DOHH2 (cell line): ENCODE measurements around the gene STOML2.

Source experiments
- H3F3A ChIP-seq: fragments of 200-600 bp; sonication (generic), shearing (Covaris generic); 2 replicates; pipeline ENCODE4 v1.6.0; 2016; ENCODE audit warnings: antibody characterized with exemption, mild to moderate bottlenecking; ENCODE audit not compliant: control insufficient read depth, insufficient read depth
- H3K27ac ChIP-seq: fragments of 200-600 bp; sonication (generic); 2 replicates; pipeline ENCODE4 v1.5.1; 2014; ENCODE audit warnings: low read depth, mild to moderate bottlenecking, low read length, moderate library complexity
- H3K27me3 ChIP-seq: fragments of 200-600 bp; sonication (generic); 2 replicates; pipeline ENCODE4 v1.6.1; 2014; ENCODE audit warnings: mild to moderate bottlenecking, low read length, mixed read lengths; ENCODE audit not compliant: control insufficient read depth
- H3K36me3 ChIP-seq: fragments of 200-600 bp; sonication (generic); 2 replicates; pipeline ENCODE4 v1.6.1; 2014; ENCODE audit warnings: mild to moderate bottlenecking, low read length, moderate library complexity, mixed read lengths; ENCODE audit not compliant: control insufficient read depth
- H3K4me1 ChIP-seq: fragments of 200-600 bp; sonication (generic); 2 replicates; pipeline ENCODE4 v1.6.1; 2014; ENCODE audit warnings: mild to moderate bottlenecking, low read length, mixed read lengths; ENCODE audit not compliant: control insufficient read depth
- H3K4me2 ChIP-seq: fragments of 200-600 bp; sonication (generic); 2 replicates; pipeline ENCODE4 v1.6.0; 2014; ENCODE audit warnings: mild to moderate bottlenecking, low read length, moderate library complexity
- H3K4me3 ChIP-seq: fragments of 200-600 bp; sonication (generic); 2 replicates; pipeline ENCODE4 v1.5.1; 2014; ENCODE audit warnings: mild to moderate bottlenecking, low read length, mixed read lengths
- H3K79me2 ChIP-seq: fragments of 200-600 bp; sonication (generic); 2 replicates; pipeline ENCODE4 v1.6.1; 2014; ENCODE audit warnings: mild to moderate bottlenecking, low read length, mixed read lengths; ENCODE audit not compliant: control insufficient read depth
- H3K9me2 ChIP-seq: fragments of 200-600 bp; sonication (generic); replicated peaks from 2 replicates; pipeline ENCODE4 v1.6.1; 2014; ENCODE audit warnings: mild to moderate bottlenecking, low read length, mixed read lengths; ENCODE audit not compliant: control insufficient read depth
- H3K9me3 ChIP-seq: fragments of 200-600 bp; sonication (generic); 2 replicates; pipeline ENCODE4 v1.6.1; 2014; ENCODE audit warnings: antibody characterized with exemption, low read length, mixed read lengths; ENCODE audit not compliant: control insufficient read depth, insufficient read depth
- H4K20me1 ChIP-seq: fragments of 200-600 bp; sonication (generic); 2 replicates; pipeline ENCODE4 v1.6.0; 2014; ENCODE audit warnings: low read depth, mild to moderate bottlenecking, antibody characterized with exemption, low read length, moderate library complexity; ENCODE audit not compliant: control insufficient read depth, insufficient read depth
- EZH2phosphoT487 ChIP-seq: fragments of 200-600 bp; sonication (generic); IDR thresholded peaks from 2 replicates; pipeline ENCODE4 v1.6.1; 2017; ENCODE audit warnings: borderline replicate concordance, mild to moderate bottlenecking, antibody characterized with exemption, low read length, moderate library complexity, mixed read lengths
- TF ChIP-seq, protein P1 (sequence below): fragments of 200-600 bp; sonication (generic); IDR thresholded peaks from one replicate; pipeline ENCODE4 v1.5.1; 2014; ENCODE audit warnings: antibody characterized with exemption, mild to moderate bottlenecking, low read depth, low read length; ENCODE audit not compliant: poor library complexity, severe bottlenecking

The STOML2 gene

DNA sequence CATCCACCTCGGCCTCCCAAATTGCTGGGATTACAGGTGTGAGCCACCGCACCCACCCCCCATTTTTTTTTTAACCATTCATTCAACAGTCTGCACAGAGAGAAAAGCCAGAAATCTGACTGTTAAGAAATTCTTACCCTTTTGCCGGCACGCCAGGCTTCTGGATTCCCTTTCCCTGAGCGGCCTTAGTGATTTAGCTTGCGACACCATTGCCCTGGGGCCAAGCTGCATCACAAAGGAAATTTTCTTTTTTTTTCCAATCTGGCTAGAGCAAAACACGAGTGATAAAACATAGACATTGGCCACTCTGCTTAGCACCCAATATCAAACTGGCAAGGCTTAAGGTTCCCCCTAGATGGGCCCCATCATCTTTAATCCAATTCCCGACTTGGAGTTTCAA lies 33.9 kb upstream of the STOML2 start:
- Histone ChIP-seq H4K20me1 (no peaks in the 10 kb centered on the region), H3K36me3 (no peaks in the 10 kb centered on the region), H3K4me2 (no peak overlapping the region), H3K9me2 (no peaks in the 10 kb centered on the region), H3K27ac (no peak overlapping the region), H3K27me3 (no peaks in the 10 kb centered on the region), H3K4me3 (no peak overlapping the region), H3K9me3 (peaks cover 10% of the 10 kb centered on the region), H3F3A (no peaks in the 10 kb centered on the region), H3K79me2 (no peaks in the 10 kb centered on the region), H3K4me1 (no peaks in the 10 kb centered on the region)
- no peak for TF ChIP-seq EZH2phosphoT487
- TF ChIP-seq, protein P1, sequence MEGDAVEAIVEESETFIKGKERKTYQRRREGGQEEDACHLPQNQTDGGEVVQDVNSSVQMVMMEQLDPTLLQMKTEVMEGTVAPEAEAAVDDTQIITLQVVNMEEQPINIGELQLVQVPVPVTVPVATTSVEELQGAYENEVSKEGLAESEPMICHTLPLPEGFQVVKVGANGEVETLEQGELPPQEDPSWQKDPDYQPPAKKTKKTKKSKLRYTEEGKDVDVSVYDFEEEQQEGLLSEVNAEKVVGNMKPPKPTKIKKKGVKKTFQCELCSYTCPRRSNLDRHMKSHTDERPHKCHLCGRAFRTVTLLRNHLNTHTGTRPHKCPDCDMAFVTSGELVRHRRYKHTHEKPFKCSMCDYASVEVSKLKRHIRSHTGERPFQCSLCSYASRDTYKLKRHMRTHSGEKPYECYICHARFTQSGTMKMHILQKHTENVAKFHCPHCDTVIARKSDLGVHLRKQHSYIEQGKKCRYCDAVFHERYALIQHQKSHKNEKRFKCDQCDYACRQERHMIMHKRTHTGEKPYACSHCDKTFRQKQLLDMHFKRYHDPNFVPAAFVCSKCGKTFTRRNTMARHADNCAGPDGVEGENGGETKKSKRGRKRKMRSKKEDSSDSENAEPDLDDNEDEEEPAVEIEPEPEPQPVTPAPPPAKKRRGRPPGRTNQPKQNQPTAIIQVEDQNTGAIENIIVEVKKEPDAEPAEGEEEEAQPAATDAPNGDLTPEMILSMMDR = no peak

DNA sequence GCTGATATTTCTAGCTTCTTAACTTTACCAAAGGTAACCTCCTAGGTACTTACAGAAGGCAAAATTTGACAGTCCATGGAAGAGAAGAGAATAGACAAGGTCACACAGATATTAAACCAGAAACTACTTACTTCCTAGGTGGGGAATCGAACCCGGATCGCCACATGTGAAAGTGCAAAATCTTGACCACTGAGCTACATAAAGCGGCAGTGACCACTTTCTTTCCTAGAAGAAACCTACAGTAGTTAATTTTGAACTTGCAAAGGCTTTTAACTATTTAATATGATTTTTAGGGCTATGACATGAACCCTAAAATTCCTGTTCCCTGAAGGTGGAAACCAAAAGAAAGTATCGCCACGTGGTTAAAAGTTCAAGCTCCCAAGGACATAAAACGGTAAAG lies 33.1 kb upstream of the STOML2 start:
- no peaks in the 10 kb centered on the region for H3K27me3 ChIP-seq
- no peak overlapping the region for H3K27ac ChIP-seq
- H3K9me2 ChIP-seq = no peaks in the 10 kb centered on the region
- H4K20me1 ChIP-seq = no peaks in the 10 kb centered on the region
- H3K4me3 ChIP-seq = no peak overlapping the region
- 0 out of 2 replicates have a peak, but pooled peaks cover 1% of the 10 kb centered on the region for H3K9me3 ChIP-seq
- H3F3A ChIP-seq = no peaks in the 10 kb centered on the region
- H3K4me1 ChIP-seq = no peaks in the 10 kb centered on the region
- H3K4me2 ChIP-seq = no peak overlapping the region
- TF ChIP-seq EZH2phosphoT487 = no peak
- TF ChIP-seq, protein P1 = no peak
- no peaks in the 10 kb centered on the region for H3K79me2 ChIP-seq
- H3K36me3 ChIP-seq = no peaks in the 10 kb centered on the region

- H4K20me1 ChIP-seq = no peaks in the 10 kb centered on the region
- H3F3A ChIP-seq = no peaks in the 10 kb centered on the region
- no peaks in the 10 kb centered on the region for H3K9me2 ChIP-seq
- TF ChIP-seq, protein P1 = no peak
- TF ChIP-seq EZH2phosphoT487 = no peak
- no peak overlapping the region for H3K4me3 ChIP-seq
- H3K4me2 ChIP-seq = no peak overlapping the region
- no peaks in the 10 kb centered on the region for H3K79me2 ChIP-seq
- no peaks in the 10 kb centered on the region for H3K36me3 ChIP-seq
- no peaks in the 10 kb centered on the region for H3K9me3 ChIP-seq
- no peaks in the 10 kb centered on the region for H3K4me1 ChIP-seq
- no peaks in the 10 kb centered on the region for H3K27me3 ChIP-seq
- H3K27ac ChIP-seq = no peak overlapping the region
Measured at GRCh38 chr9:35134920-35135319, 32.0 kb upstream of the STOML2 start.
